ENCODE measurements around the gene FXYD4. TPM values are rescaled to one million over a fixed set of nuclear protein-coding genes. Genes with fewer than 3 reads are reported as not detected.

The FXYD4 gene
- total RNA-seq, 2 experiments from 2014 or later = not detected

GRCh38 chr10:43394868-43395267, 23.4 kb downstream of the FXYD4 start:
- no peaks in the 10 kb centered on the region for H3K9me3 Mint-ChIP-seq
- H3K27ac Mint-ChIP-seq = peak overlapping the region; percentile 94
- no peak for TF ChIP-seq CTCF (IDR thresholded peaks at IDR 0.05)
- ChIA-PET CTCF (interaction anchor here (1.1 to 1.3 kb wide), 2 partner anchors 55 to 66 kb away, joined by 3 to 4 read pairs; no protein-coding TSS in a partner anchor), POLR2A (interaction anchor here (1.5 to 20.5 kb wide), 4 partner anchors 9 to 36 kb away, joined by 5 to 332 read pairs (median 34); partner anchors contain the start of gene HNRNPF)
- ATAC-seq (no peak), DNase-seq (no peak)
- peak overlapping the region; percentile 99 for H3K4me3 Mint-ChIP-seq
- H3K27me3 Mint-ChIP-seq = no peaks in the 10 kb centered on the region
- H3K4me1 Mint-ChIP-seq (ENCODE audit: low read depth) = peaks cover 62% of the 10 kb centered on the region
- H3K36me3 Mint-ChIP-seq (ENCODE audit: low read depth) = peaks cover 87% of the 10 kb centered on the region
- intact Hi-C loops (cut with micrococcal nuclease) = loop anchor here (5.0 kb wide), 1 partner anchor 33 kb away; no protein-coding TSS in a partner anchor

- peak overlapping the region; percentile 94 for H3K27ac Mint-ChIP-seq
- H3K9me3 Mint-ChIP-seq = no peaks in the 10 kb centered on the region
- no peak for TF ChIP-seq CTCF (IDR thresholded peaks at IDR 0.05)
- POLR2A ChIA-PET = interaction anchor here (1.2 to 20.5 kb wide), 14 partner anchors 9 to 256 kb away, joined by 3 to 332 read pairs (median 6); partner anchors contain the start of genes HNRNPF and ZNF487
- peaks cover 85% of the 10 kb centered on the region for H3K36me3 Mint-ChIP-seq (ENCODE audit: low read depth)
- H3K4me1 Mint-ChIP-seq (ENCODE audit: low read depth) = peaks cover 61% of the 10 kb centered on the region
- intact Hi-C loops (cut with micrococcal nuclease) = loop anchor here (5.0 kb wide), 1 partner anchor 33 kb away; no protein-coding TSS in a partner anchor
- CTCF ChIA-PET = interaction anchor here (1.2 to 2.2 kb wide), 6 partner anchors 10 to 193 kb away, joined by 3 to 9 read pairs (median 3); no protein-coding TSS in a partner anchor
- ATAC-seq (no peak), DNase-seq (peak; percentile 64)
- peak overlapping the region; percentile 99 for H3K4me3 Mint-ChIP-seq
- no peaks in the 10 kb centered on the region for H3K27me3 Mint-ChIP-seq
Observed at GRCh38 chr10:43395571-43396060, 24.2 kb downstream of the FXYD4 start.

- H3K9me3 Mint-ChIP-seq = no peaks in the 10 kb centered on the region
- peak; percentile 68 for ATAC-seq
- ChIA-PET POLR2A (interaction anchor here (1.1 to 20.5 kb wide), 16 partner anchors 10 to 257 kb away, joined by 3 to 332 read pairs (median 6); partner anchors contain the start of genes HNRNPF and ZNF487), CTCF (interaction anchor here (1.0 to 2.2 kb wide), 7 partner anchors 9 to 194 kb away, joined by 3 to 9 read pairs (median 3); no protein-coding TSS in a partner anchor)
- H3K4me1 Mint-ChIP-seq (ENCODE audit: low read depth) = peaks cover 64% of the 10 kb centered on the region
- H3K4me3 Mint-ChIP-seq = peak overlapping the region; percentile 99
- peaks cover 82% of the 10 kb centered on the region for H3K36me3 Mint-ChIP-seq (ENCODE audit: low read depth)
- H3K27me3 Mint-ChIP-seq = no peaks in the 10 kb centered on the region
- intact Hi-C loops (cut with micrococcal nuclease) = loop anchor here (5.0 kb wide), 1 partner anchor 34 kb away; no protein-coding TSS in a partner anchor
- peak; percentile 83 for DNase-seq
- H3K27ac Mint-ChIP-seq = peak overlapping the region; percentile 94
- no peak for TF ChIP-seq CTCF (IDR thresholded peaks at IDR 0.05)
Observed at GRCh38 chr10:43396061-43396927, 24.9 kb downstream of the FXYD4 start.

GRCh38 chr10:43396928-43397624, 25.6 kb downstream of the FXYD4 start:
- no peaks in the 10 kb centered on the region for H3K27me3 Mint-ChIP-seq
- H3K4me1 Mint-ChIP-seq (ENCODE audit: low read depth) = peaks cover 66% of the 10 kb centered on the region
- ATAC-seq (peak; percentile 74), DNase-seq (peak; percentile 91)
- H3K9me3 Mint-ChIP-seq = no peaks in the 10 kb centered on the region
- ChIA-PET CTCF (interaction anchor here (1.0 to 2.2 kb wide), 5 partner anchors 9 to 195 kb away, joined by 3 to 9 read pairs (median 3); no protein-coding TSS in a partner anchor), POLR2A (interaction anchor here (1.0 to 20.5 kb wide), 13 partner anchors 10 to 96 kb away, joined by 3 to 332 read pairs (median 6); partner anchors contain the start of genes HNRNPF and ZNF487)
- peak overlapping the region; percentile 93 for H3K27ac Mint-ChIP-seq
- intact Hi-C loops (cut with micrococcal nuclease) = loop anchor here (1.0 to 5.0 kb wide), 2 partner anchors 9 to 35 kb away; no protein-coding TSS in a partner anchor
- no peak for TF ChIP-seq CTCF (IDR thresholded peaks at IDR 0.05)
- H3K36me3 Mint-ChIP-seq (ENCODE audit: low read depth) = peaks cover 82% of the 10 kb centered on the region
- peak overlapping the region; percentile 99 for H3K4me3 Mint-ChIP-seq
